OCI-LY1 (cell line): Measurements from ENCODE around the gene EFCAB10.

Experiments
- EZH2 ChIP-seq: fragments of 200-600 bp; sonication (generic), shearing (Covaris generic); IDR thresholded peaks from 2 replicates; pipeline ENCODE4 v1.8.0; 2017; ENCODE audit warnings: borderline replicate concordance, mixed run types, mild to moderate bottlenecking, antibody characterized with exemption, low read length, moderate library complexity, mixed read lengths
- TF ChIP-seq, protein P1 (sequence below): fragments of 200-600 bp; sonication (generic), shearing (Covaris generic); IDR thresholded peaks from 2 replicates; pipeline ENCODE4 v1.5.1; 2017; ENCODE audit warnings: mild to moderate bottlenecking, antibody characterized with exemption, low read length, moderate library complexity, mixed read lengths

DNA sequence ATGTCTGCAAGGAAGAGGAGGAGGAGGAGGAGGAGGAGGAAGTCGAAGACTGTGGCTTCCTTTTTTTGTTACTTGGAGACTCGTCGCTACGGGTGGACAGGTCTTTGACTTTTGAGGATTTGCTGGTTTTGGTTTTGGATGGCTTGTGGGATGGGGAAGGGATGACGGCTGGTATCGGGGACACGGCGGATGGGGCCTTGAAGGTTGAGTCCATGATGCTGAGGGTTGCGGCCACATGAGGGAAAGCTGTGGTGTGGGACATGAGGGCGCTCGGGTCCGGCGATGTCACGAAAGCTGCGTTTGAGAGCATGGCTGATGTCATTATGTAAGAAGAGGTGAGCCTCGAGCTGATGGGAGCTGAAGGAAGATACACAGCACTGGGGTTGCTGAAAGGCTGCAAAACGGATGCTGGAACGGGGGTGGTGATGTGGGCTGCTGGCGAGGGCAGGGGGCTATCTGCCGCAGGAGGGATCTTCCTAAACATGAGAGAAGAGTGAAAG lies 33.1 kb upstream of the EFCAB10 start:
- TF ChIP-seq EZH2, result no peak
- TF ChIP-seq, protein P1, sequence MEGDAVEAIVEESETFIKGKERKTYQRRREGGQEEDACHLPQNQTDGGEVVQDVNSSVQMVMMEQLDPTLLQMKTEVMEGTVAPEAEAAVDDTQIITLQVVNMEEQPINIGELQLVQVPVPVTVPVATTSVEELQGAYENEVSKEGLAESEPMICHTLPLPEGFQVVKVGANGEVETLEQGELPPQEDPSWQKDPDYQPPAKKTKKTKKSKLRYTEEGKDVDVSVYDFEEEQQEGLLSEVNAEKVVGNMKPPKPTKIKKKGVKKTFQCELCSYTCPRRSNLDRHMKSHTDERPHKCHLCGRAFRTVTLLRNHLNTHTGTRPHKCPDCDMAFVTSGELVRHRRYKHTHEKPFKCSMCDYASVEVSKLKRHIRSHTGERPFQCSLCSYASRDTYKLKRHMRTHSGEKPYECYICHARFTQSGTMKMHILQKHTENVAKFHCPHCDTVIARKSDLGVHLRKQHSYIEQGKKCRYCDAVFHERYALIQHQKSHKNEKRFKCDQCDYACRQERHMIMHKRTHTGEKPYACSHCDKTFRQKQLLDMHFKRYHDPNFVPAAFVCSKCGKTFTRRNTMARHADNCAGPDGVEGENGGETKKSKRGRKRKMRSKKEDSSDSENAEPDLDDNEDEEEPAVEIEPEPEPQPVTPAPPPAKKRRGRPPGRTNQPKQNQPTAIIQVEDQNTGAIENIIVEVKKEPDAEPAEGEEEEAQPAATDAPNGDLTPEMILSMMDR, result no peak
